ENCODE data around the gene ZNF324.
A peak's percentile ranks its signal among the peaks of the same experiment; 100 is the strongest.

The ZNF324 gene

GRCh38 chr19:58474997-58475713 is 8.3 kb downstream of the ZNF324 start:
- TF ChIP-seq FOXP2 (optimal IDR thresholded peaks at IDR 0.05; ENCODE audit: borderline replicate concordance, extremely low read depth, extremely low read length, insufficient read depth), result no peak
- TF ChIP-seq SIN3A (IDR thresholded peaks at IDR 0.05; ENCODE audit: borderline replicate concordance, insufficient read depth, low read length), result 0 out of 2 replicates have a peak, but pooled peaks have one; percentile 51

GRCh38 chr19:58475714-58476497 is 9.0 kb downstream of the ZNF324 start, which contains the start of gene ZNF446:
TSS of gene ZNF446 (plus strand) at chr19:58476352. CDS start at chr19:58477219, 867 bp downstream.
- TF ChIP-seq FOXP2 (optimal IDR thresholded peaks at IDR 0.05; ENCODE audit: borderline replicate concordance, extremely low read depth, extremely low read length, insufficient read depth), result peak; percentile 95
- peak; percentile 85 for TF ChIP-seq POLR2AphosphoS5 (IDR thresholded peaks at IDR 0.05; ENCODE audit: low read depth, low read length)
- 0 out of 2 replicates have a peak, but pooled peaks have one; percentile 24 for TF ChIP-seq TAF1 (IDR thresholded peaks at IDR 0.05; ENCODE audit: borderline replicate concordance, insufficient read depth, low read length)
- TF ChIP-seq REST (IDR thresholded peaks at IDR 0.05; ENCODE audit: insufficient read depth in 1 of 2, low read depth in 2 of 2, low read length in 2 of 2), result no peak
- no peak for TF ChIP-seq SIN3A (IDR thresholded peaks at IDR 0.05; ENCODE audit: borderline replicate concordance, insufficient read depth, low read length)

- TF ChIP-seq SIN3A (IDR thresholded peaks at IDR 0.05; ENCODE audit: borderline replicate concordance, insufficient read depth, low read length), result no peak
- TF ChIP-seq TAF1 (IDR thresholded peaks at IDR 0.05; ENCODE audit: borderline replicate concordance, insufficient read depth, low read length), result no peak
- TF ChIP-seq REST (IDR thresholded peaks at IDR 0.05; ENCODE audit: insufficient read depth in 1 of 2, low read depth in 2 of 2, low read length in 2 of 2), result no peak
- TF ChIP-seq POLR2AphosphoS5 (IDR thresholded peaks at IDR 0.05; ENCODE audit: low read depth, low read length), result no peak
- no peak for TF ChIP-seq FOXP2 (optimal IDR thresholded peaks at IDR 0.05; ENCODE audit: borderline replicate concordance, extremely low read depth, extremely low read length, insufficient read depth)
These were observed 9.7 kb downstream of the ZNF324 start for GRCh38 chr19:58476498-58477015.

- TF ChIP-seq TAF1 (IDR thresholded peaks at IDR 0.05; ENCODE audit: borderline replicate concordance, insufficient read depth, low read length) (no peak), REST (IDR thresholded peaks at IDR 0.05; ENCODE audit: insufficient read depth in 1 of 2, low read depth in 2 of 2, low read length in 2 of 2) (no peak), SIN3A (IDR thresholded peaks at IDR 0.05; ENCODE audit: borderline replicate concordance, insufficient read depth, low read length) (no peak), FOXP2 (optimal IDR thresholded peaks at IDR 0.05; ENCODE audit: borderline replicate concordance, extremely low read depth, extremely low read length, insufficient read depth) (no peak), POLR2AphosphoS5 (IDR thresholded peaks at IDR 0.05; ENCODE audit: low read depth, low read length) (no peak)
These were observed 10.2 kb downstream of the ZNF324 start for GRCh38 chr19:58477130-58477529.

- TF ChIP-seq TAF1 (IDR thresholded peaks at IDR 0.05; ENCODE audit: borderline replicate concordance, insufficient read depth, low read length) (no peak), POLR2AphosphoS5 (IDR thresholded peaks at IDR 0.05; ENCODE audit: low read depth, low read length) (no peak)
These were observed 11.0 kb downstream of the ZNF324 start for GRCh38 chr19:58477871-58478270.
